PC-9 (cell line): Measurements from ENCODE around the gene USP31. TPM values are rescaled to one million over a fixed set of nuclear protein-coding genes. Genes with fewer than 3 reads are reported as not detected.
A peak's percentile ranks its signal among the peaks of the same experiment; 100 is the strongest.

Experiments used
- BruUV-seq: library from RNA; stranded (reverse); fragments of 400-500 nt; replicated peaks from 2 replicates; lab custom pipeline; 2021; lab: Mats Ljungman, UMichigan
- CTCF ChIA-PET: fragments of 300-600 bp; sonication (Branson Sonifier 250); formaldehyde crosslinking; loops from one replicate; lab custom pipeline; 2022; ENCODE audit warnings: antibody characterized with exemption; lab: Charles Lee
- POLR2A ChIA-PET: fragments of 300-600 bp; sonication (Branson Sonifier 250); formaldehyde crosslinking; loops from one replicate; lab custom pipeline; 2022; ENCODE audit warnings: antibody characterized with exemption; ENCODE audit not compliant: unreplicated experiment; lab: Charles Lee
- DNase-seq, 2 experiments: peaks; one replicate each; pipeline versions ENCODE4 v3.0.0 to v3.0.0-alpha.2; 2015 to 2022; ENCODE audit warnings: mixed read lengths in 1 of 2
- H2AFZ ChIP-seq: fragments of 200-600 bp; sonication (generic); 2 replicates; pipeline ENCODE4 v1.8.1; 2017; ENCODE audit warnings: antibody characterized with exemption
- H3F3A ChIP-seq: fragments of 200-600 bp; sonication (generic); 2 replicates; pipeline ENCODE4 v1.8.1; 2017; ENCODE audit warnings: antibody characterized with exemption, mild to moderate bottlenecking, low read depth; ENCODE audit not compliant: insufficient read depth
- H3K27ac ChIP-seq: fragments of 200-600 bp; sonication (generic); 2 replicates; pipeline ENCODE4 v1.6.1; 2016; ENCODE audit warnings: mixed run types
- H3K27me3 ChIP-seq: fragments of 200-600 bp; sonication (generic); 2 replicates; pipeline ENCODE4 v1.6.1; 2016; ENCODE audit warnings: low read depth, mixed run types; ENCODE audit not compliant: insufficient read depth
- H3K36me3 ChIP-seq: fragments of 200-600 bp; sonication (generic); 2 replicates; pipeline ENCODE4 v1.6.1; 2016; ENCODE audit warnings: low read depth, mixed run types
- H3K4me1 ChIP-seq: fragments of 200-600 bp; sonication (generic); replicated peaks from 2 replicates; pipeline ENCODE4 v1.6.1; 2016; ENCODE audit warnings: mixed run types; ENCODE audit not compliant: insufficient read depth
- H3K4me2 ChIP-seq: fragments of 200-600 bp; sonication (generic); 2 replicates; pipeline ENCODE4 v1.6.1; 2017; ENCODE audit warnings: mixed run types
- H3K4me3 ChIP-seq: fragments of 200-600 bp; sonication (generic); 2 replicates; pipeline ENCODE4 v1.6.1; 2016; ENCODE audit warnings: mixed run types
- H3K79me2 ChIP-seq: fragments of 200-600 bp; sonication (generic); 2 replicates; pipeline ENCODE4 v1.6.1; 2017; ENCODE audit warnings: low read depth, mixed run types
- H3K9me2 ChIP-seq: fragments of 200-600 bp; sonication (generic); 2 replicates; pipeline ENCODE4 v1.8.1; 2017; ENCODE audit warnings: mild to moderate bottlenecking; ENCODE audit not compliant: insufficient read depth
- H3K9me3 ChIP-seq: fragments of 200-600 bp; sonication (generic); 2 replicates; pipeline ENCODE4 v1.8.1; 2016; ENCODE audit warnings: low read depth; ENCODE audit not compliant: insufficient read depth
- H4K20me1 ChIP-seq: fragments of 200-600 bp; sonication (generic); 2 replicates; pipeline ENCODE4 v1.8.1; 2017; ENCODE audit not compliant: insufficient read depth
- CTCF ChIP-seq: fragments of 200-600 bp; sonication (generic); conservative IDR thresholded peaks from 2 replicates; pipeline ENCODE4 v1.6.1; 2017; ENCODE audit warnings: mixed run types, antibody characterized with exemption, mild to moderate bottlenecking, moderate library complexity
- EZH2 ChIP-seq: fragments of 200-600 bp; sonication (generic); IDR thresholded peaks from 2 replicates; pipeline ENCODE4 v1.8.0; 2017; ENCODE audit warnings: antibody characterized with exemption, low read depth
- intact Hi-C: fragments of 100-400 bp; cut with micrococcal nuclease; formaldehyde crosslinking; loops from one replicate; pipeline ENCODE4 v1.10.0; 2022; ENCODE audit not compliant: unreplicated experiment
- total RNA-seq: library from RNA; stranded (reverse); gene quantifications from 2 replicates; pipeline ENCODE4 v1.2.3, GENCODE V29; 2021

The USP31 gene
- total RNA-seq, 1 experiment from 2014 or later, result 12.1 TPM

- DNase-seq, result peak in 1 of 2 experiments; percentile 58
- H4K20me1 ChIP-seq, result no peaks in the 10 kb centered on the region
- no peaks in the 10 kb centered on the region for H3K9me2 ChIP-seq
- ChIA-PET POLR2A (no interaction called here), CTCF (no interaction called here)
- no peak overlapping the region for H3K4me3 ChIP-seq
- no peaks in the 10 kb centered on the region for H3F3A ChIP-seq
- H3K27ac ChIP-seq, result no peak overlapping the region
- no peaks in the 10 kb centered on the region for H3K79me2 ChIP-seq
- H3K27me3 ChIP-seq, result peaks cover 61% of the 10 kb centered on the region
- H3K4me1 ChIP-seq, result no peaks in the 10 kb centered on the region
- BruUV-seq, result no TSS peak
- no peaks in the 10 kb centered on the region for H3K9me3 ChIP-seq
- TF ChIP-seq CTCF (no peak), EZH2 (no peak)
- H3K36me3 ChIP-seq, result no peaks in the 10 kb centered on the region
- no peak overlapping the region for H3K4me2 ChIP-seq
- intact Hi-C loops, result no loop called here
- no peak overlapping the region for H2AFZ ChIP-seq
Measured at GRCh38 chr16:23040246-23040645, 109.0 kb downstream of the USP31 start.

- no peak overlapping the region for H3K4me2 ChIP-seq
- CTCF ChIA-PET, result no interaction called here
- no peaks in the 10 kb centered on the region for H3K36me3 ChIP-seq
- H3F3A ChIP-seq, result no peaks in the 10 kb centered on the region
- POLR2A ChIA-PET, result no interaction called here
- H3K9me3 ChIP-seq, result no peaks in the 10 kb centered on the region
- H3K27ac ChIP-seq, result no peak overlapping the region
- H3K4me3 ChIP-seq, result no peak overlapping the region
- BruUV-seq, result no TSS peak
- H3K9me2 ChIP-seq, result no peaks in the 10 kb centered on the region
- intact Hi-C loops, result no loop called here
- peaks cover 67% of the 10 kb centered on the region for H3K27me3 ChIP-seq
- no peak overlapping the region for H2AFZ ChIP-seq
- no peak for DNase-seq
- no peaks in the 10 kb centered on the region for H3K4me1 ChIP-seq
- no peak for TF ChIP-seq EZH2
- no peak for TF ChIP-seq CTCF
- H4K20me1 ChIP-seq, result no peaks in the 10 kb centered on the region
- no peaks in the 10 kb centered on the region for H3K79me2 ChIP-seq
Measured at GRCh38 chr16:23039118-23039517, 110.1 kb downstream of the USP31 start.

GRCh38 chr16:23035240-23035639 is 114.0 kb downstream of the USP31 start:
- Histone ChIP-seq H3K4me2 (no peak overlapping the region), H3K27me3 (peaks cover 76% of the 10 kb centered on the region), H3K27ac (no peak overlapping the region), H3K79me2 (no peaks in the 10 kb centered on the region), H3F3A (no peaks in the 10 kb centered on the region), H3K4me1 (no peaks in the 10 kb centered on the region), H3K9me3 (no peaks in the 10 kb centered on the region), H3K36me3 (no peaks in the 10 kb centered on the region), H3K9me2 (no peaks in the 10 kb centered on the region), H2AFZ (no peak overlapping the region), H3K4me3 (no peak overlapping the region), H4K20me1 (no peaks in the 10 kb centered on the region)
- no peak for DNase-seq
- TF ChIP-seq EZH2 (no peak), CTCF (no peak)
- BruUV-seq, result no TSS peak
- POLR2A ChIA-PET, result no interaction called here
- CTCF ChIA-PET, result no interaction called here
- intact Hi-C loops, result no loop called here
